HepG2 (cell line): ENCODE measurements around the gene AKAP7. TPM values are rescaled to one million over a fixed set of nuclear protein-coding genes. Genes with fewer than 3 reads are reported as not detected.

Experiments used
- ATRX ChIP-seq: sonication (generic); formaldehyde crosslinking; IDR thresholded peaks from 2 replicates; pipeline ENCODE4 v1.4.0; 2020; ENCODE audit warnings: missing genetic modification reagents, borderline replicate concordance
- CAMTA2 ChIP-seq: sonication (generic); formaldehyde crosslinking; IDR thresholded peaks from 2 replicates; pipeline ENCODE4 v1.4.0; 2020; ENCODE audit warnings: mild to moderate bottlenecking, missing genetic modification reagents, borderline replicate concordance
- KLF16 ChIP-seq, 2 experiments: sonication (generic) in 1 of 2; formaldehyde crosslinking in 1 of 2; IDR thresholded peaks; 2 replicates each; pipeline versions ENCODE4 v1.6.1 to v1.8.0; 2016 to 2023; ENCODE audit warnings: missing genetic modification reagents in 2 of 2, missing compliant biosample characterization in 1 of 2
- MZF1 ChIP-seq: sonication (generic); formaldehyde crosslinking; IDR thresholded peaks from 2 replicates; pipeline ENCODE4 v1.8.1; 2023; ENCODE audit warnings: mild to moderate bottlenecking, missing genetic modification reagents, borderline replicate concordance
- NCOA5 ChIP-seq: sonication (generic); formaldehyde crosslinking; IDR thresholded peaks from 2 replicates; pipeline ENCODE4 v1.4.0; 2020; ENCODE audit warnings: missing genetic modification reagents
- NFYB ChIP-seq: sonication (generic); formaldehyde crosslinking; IDR thresholded peaks from 2 replicates; pipeline ENCODE4 v1.4.0; 2020; ENCODE audit warnings: missing genetic modification reagents
- polyA plus RNA-seq, 8 experiments: library from polyadenylated mRNA; depleted of rRNA in 3 of 8; stranded (reverse) in 7 of 8; unstranded in 1 of 8; fragments of >200 nt; fragmentation: Illumina TruSeq in 4 of 8; extraction: Trizol in 4 of 8; gene quantifications; 2 replicates each; pipeline versions ENCODE4 v1.2.1 to v1.2.3, GENCODE V29; 2011 to 2016; ENCODE audit warnings: low read depth in 4 of 8, missing spikeins in 1 of 8, mixed read lengths in 1 of 8; ENCODE audit not compliant: insufficient read depth in 1 of 8
- total RNA-seq, 5 experiments: library from RNA; depleted of rRNA; stranded (reverse); fragments of >200 nt; fragmentation: Illumina TruSeq; extraction: Trizol; gene quantifications; 2 replicates each; pipeline ENCODE4 v1.2.3, GENCODE V29; 2016; ENCODE audit warnings: low read depth in 1 of 5
- TF ChIP-seq, protein P1 (sequence below): sonication (generic); formaldehyde crosslinking; IDR thresholded peaks from 2 replicates; pipeline ENCODE4 v1.8.0; 2022; ENCODE audit warnings: missing genetic modification reagents, mild to moderate bottlenecking, moderate library complexity, borderline replicate concordance
- TF ChIP-seq, protein P2 (sequence below): IDR thresholded peaks from 2 replicates; pipeline ENCODE4 v1.6.1; 2018; ENCODE audit warnings: missing genetic modification reagents, mild to moderate bottlenecking, missing compliant biosample characterization
- TF ChIP-seq, protein P3 (sequence below): sonication (generic); formaldehyde crosslinking; IDR thresholded peaks from 2 replicates; pipeline ENCODE4 v1.4.0; 2020; ENCODE audit warnings: missing genetic modification reagents, mild to moderate bottlenecking, borderline replicate concordance

The AKAP7 gene
- total and polyA plus RNA-seq, 2 of the 13 experiments (the other 11 are each of a cell fraction or from before 2014, with no cell fraction given), result 3.6 to 11.7 TPM

DNA sequence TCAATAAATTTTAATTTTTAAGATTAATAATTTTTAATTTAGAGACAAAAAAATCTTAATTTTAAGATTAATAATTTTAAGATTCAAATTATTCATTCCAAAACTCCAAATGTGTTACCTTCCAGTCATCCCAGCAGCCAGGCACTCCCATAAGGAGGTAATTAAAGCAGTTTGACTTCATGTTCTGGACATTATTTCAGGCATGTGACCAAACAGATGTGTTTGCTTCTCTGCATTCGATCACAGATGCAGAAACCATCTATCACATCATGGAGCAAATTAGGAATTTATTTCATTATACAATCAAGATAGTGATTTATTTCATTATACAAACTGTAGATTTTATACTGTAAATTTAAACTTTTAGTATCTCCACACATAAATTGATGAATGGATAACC lies 150.3 kb downstream of the AKAP7 start (continued):
- TF ChIP-seq CAMTA2 (CRISPR knock-in tag) (no peak), KLF16 (CRISPR knock-in tag; IDR thresholded peaks at IDR 0.05) (no peak), NFYB (CRISPR knock-in tag) (no peak), MZF1 (CRISPR knock-in tag) (no peak), ATRX (no peak), NCOA5 (CRISPR knock-in tag) (no peak)
- TF ChIP-seq, protein P1, sequence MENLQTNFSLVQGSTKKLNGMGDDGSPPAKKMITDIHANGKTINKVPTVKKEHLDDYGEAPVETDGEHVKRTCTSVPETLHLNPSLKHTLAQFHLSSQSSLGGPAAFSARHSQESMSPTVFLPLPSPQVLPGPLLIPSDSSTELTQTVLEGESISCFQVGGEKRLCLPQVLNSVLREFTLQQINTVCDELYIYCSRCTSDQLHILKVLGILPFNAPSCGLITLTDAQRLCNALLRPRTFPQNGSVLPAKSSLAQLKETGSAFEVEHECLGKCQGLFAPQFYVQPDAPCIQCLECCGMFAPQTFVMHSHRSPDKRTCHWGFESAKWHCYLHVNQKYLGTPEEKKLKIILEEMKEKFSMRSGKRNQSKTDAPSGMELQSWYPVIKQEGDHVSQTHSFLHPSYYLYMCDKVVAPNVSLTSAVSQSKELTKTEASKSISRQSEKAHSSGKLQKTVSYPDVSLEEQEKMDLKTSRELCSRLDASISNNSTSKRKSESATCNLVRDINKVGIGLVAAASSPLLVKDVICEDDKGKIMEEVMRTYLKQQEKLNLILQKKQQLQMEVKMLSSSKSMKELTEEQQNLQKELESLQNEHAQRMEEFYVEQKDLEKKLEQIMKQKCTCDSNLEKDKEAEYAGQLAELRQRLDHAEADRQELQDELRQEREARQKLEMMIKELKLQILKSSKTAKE, result no peak
- TF ChIP-seq, protein P2, sequence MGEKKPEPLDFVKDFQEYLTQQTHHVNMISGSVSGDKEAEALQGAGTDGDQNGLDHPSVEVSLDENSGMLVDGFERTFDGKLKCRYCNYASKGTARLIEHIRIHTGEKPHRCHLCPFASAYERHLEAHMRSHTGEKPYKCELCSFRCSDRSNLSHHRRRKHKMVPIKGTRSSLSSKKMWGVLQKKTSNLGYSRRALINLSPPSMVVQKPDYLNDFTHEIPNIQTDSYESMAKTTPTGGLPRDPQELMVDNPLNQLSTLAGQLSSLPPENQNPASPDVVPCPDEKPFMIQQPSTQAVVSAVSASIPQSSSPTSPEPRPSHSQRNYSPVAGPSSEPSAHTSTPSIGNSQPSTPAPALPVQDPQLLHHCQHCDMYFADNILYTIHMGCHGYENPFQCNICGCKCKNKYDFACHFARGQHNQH, result no peak
- TF ChIP-seq, protein P3, sequence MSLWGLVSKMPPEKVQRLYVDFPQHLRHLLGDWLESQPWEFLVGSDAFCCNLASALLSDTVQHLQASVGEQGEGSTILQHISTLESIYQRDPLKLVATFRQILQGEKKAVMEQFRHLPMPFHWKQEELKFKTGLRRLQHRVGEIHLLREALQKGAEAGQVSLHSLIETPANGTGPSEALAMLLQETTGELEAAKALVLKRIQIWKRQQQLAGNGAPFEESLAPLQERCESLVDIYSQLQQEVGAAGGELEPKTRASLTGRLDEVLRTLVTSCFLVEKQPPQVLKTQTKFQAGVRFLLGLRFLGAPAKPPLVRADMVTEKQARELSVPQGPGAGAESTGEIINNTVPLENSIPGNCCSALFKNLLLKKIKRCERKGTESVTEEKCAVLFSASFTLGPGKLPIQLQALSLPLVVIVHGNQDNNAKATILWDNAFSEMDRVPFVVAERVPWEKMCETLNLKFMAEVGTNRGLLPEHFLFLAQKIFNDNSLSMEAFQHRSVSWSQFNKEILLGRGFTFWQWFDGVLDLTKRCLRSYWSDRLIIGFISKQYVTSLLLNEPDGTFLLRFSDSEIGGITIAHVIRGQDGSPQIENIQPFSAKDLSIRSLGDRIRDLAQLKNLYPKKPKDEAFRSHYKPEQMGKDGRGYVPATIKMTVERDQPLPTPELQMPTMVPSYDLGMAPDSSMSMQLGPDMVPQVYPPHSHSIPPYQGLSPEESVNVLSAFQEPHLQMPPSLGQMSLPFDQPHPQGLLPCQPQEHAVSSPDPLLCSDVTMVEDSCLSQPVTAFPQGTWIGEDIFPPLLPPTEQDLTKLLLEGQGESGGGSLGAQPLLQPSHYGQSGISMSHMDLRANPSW (CRISPR knock-in tag), result no peak
